Body of pancreas (tissue), 4 donors: ENCODE data around the gene SIT1.

Source experiments
- CTCF ChIP-seq, 7 experiments: fragments of 450-650 bp in 4 of 7; fragments of 200-600 bp in 3 of 7; sonication (generic) in 3 of 7; IDR thresholded peaks; one replicate each; pipeline ENCODE4 v1.5.1; 2016 to 2019; ENCODE audit warnings: antibody characterized with exemption in 7 of 7
- POLR2A ChIP-seq, 3 donors: fragments of 450-650 bp; IDR thresholded peaks; one replicate each; pipeline ENCODE4 v1.6.1; 2016; ENCODE audit warnings: antibody characterized with exemption in 3 of 3, mild to moderate bottlenecking in 2 of 3

GRCh38 chr9:35608221-35608620 is 42.5 kb downstream of the SIT1 start:
- no peak for TF ChIP-seq CTCF (IDR thresholded peaks at IDR 0.05)
- TF ChIP-seq POLR2A (IDR thresholded peaks at IDR 0.05): no peak
